Nephron progenitor cell (in vitro differentiated cells): Measurements from ENCODE around the gene ZBTB43.
A peak's percentile ranks its signal among the peaks of the same experiment; 100 is the strongest.

Experiments
- DNase-seq: peaks from one replicate; pipeline ENCODE4 v3.0.0; 2021
- H3K27ac Mint-ChIP-seq: 2 replicates; pipeline ENCODE4 v1.8.0; 2021; ENCODE audit warnings: mild to moderate bottlenecking, moderate library complexity, mixed read lengths
- H3K27me3 Mint-ChIP-seq: 2 replicates; pipeline ENCODE4 v1.8.0; 2021; ENCODE audit warnings: mild to moderate bottlenecking, low read depth, mixed read lengths; ENCODE audit not compliant: poor library complexity
- H3K36me3 Mint-ChIP-seq: 2 replicates; pipeline ENCODE4 v1.8.0; 2021; ENCODE audit warnings: low read depth, mixed read lengths
- H3K4me1 Mint-ChIP-seq: 2 replicates; pipeline ENCODE4 v1.8.0; 2021; ENCODE audit warnings: mixed read lengths
- H3K4me3 Mint-ChIP-seq: 2 replicates; pipeline ENCODE4 v1.8.0; 2021; ENCODE audit warnings: mild to moderate bottlenecking, moderate library complexity, mixed read lengths
- H3K9me3 Mint-ChIP-seq: 2 replicates; pipeline ENCODE4 v1.8.0; 2021; ENCODE audit warnings: mild to moderate bottlenecking, moderate library complexity, mixed read lengths
- CTCF ChIP-seq: fragments of 200-600 bp; sonication (generic); IDR thresholded peaks from 2 replicates; pipeline ENCODE4 v1.5.0; 2021; ENCODE audit warnings: antibody characterized with exemption

Gene ZBTB43

GRCh38 chr9:126860077-126860756 is 55.4 kb downstream of the ZBTB43 start, which contains the start of gene ZBTB34:
Gene ZBTB34, plus strand, starts transcription at chr9:126860639. Its CDS starts 18,761 bp downstream, at chr9:126879400.
- DNase-seq: peak; percentile 84
- Mint-ChIP-seq H3K36me3 (peaks cover 2% of the 10 kb centered on the region), H3K27ac (peak within 1 kb of the TSS; percentile 51), H3K9me3 (no peaks in the 10 kb centered on the region), H3K4me3 (peak within 1 kb of the TSS; percentile 87), H3K27me3 (peaks cover 45% of the 10 kb centered on the region), H3K4me1 (peaks cover 31% of the 10 kb centered on the region)
- TF ChIP-seq CTCF: peak; percentile 100

- Mint-ChIP-seq H3K27me3 (peaks cover 41% of the 10 kb centered on the region), H3K4me1 (peaks cover 31% of the 10 kb centered on the region), H3K36me3 (peaks cover 6% of the 10 kb centered on the region), H3K9me3 (no peaks in the 10 kb centered on the region), H3K4me3 (peak overlapping the region; percentile 87), H3K27ac (peak overlapping the region; percentile 32)
- no peak for TF ChIP-seq CTCF
- peak; percentile 54 for DNase-seq
Measured at GRCh38 chr9:126860757-126861466, 56.1 kb downstream of the ZBTB43 start.

- TF ChIP-seq CTCF: no peak
- peak overlapping the region; percentile 87 for H3K4me3 Mint-ChIP-seq
- H3K27me3 Mint-ChIP-seq: peaks cover 34% of the 10 kb centered on the region
- no peak for DNase-seq
- peaks cover 14% of the 10 kb centered on the region for H3K36me3 Mint-ChIP-seq
- peaks cover 31% of the 10 kb centered on the region for H3K4me1 Mint-ChIP-seq
- H3K27ac Mint-ChIP-seq: peak overlapping the region; percentile 71
- no peaks in the 10 kb centered on the region for H3K9me3 Mint-ChIP-seq
Measured at GRCh38 chr9:126861707-126862103, 56.9 kb downstream of the ZBTB43 start.

GRCh38 chr9:126862104-126862761 is 57.4 kb downstream of the ZBTB43 start:
- Mint-ChIP-seq H3K4me3 (peak overlapping the region; percentile 87), H3K36me3 (peaks cover 19% of the 10 kb centered on the region), H3K27me3 (peaks cover 29% of the 10 kb centered on the region), H3K9me3 (no peaks in the 10 kb centered on the region), H3K27ac (peak overlapping the region; percentile 88), H3K4me1 (peaks cover 31% of the 10 kb centered on the region)
- TF ChIP-seq CTCF: no peak
- DNase-seq: no peak

- Mint-ChIP-seq H3K27ac (no peak overlapping the region), H3K36me3 (peaks cover 37% of the 10 kb centered on the region), H3K4me3 (no peak overlapping the region), H3K27me3 (peaks cover 9% of the 10 kb centered on the region), H3K4me1 (peaks cover 45% of the 10 kb centered on the region), H3K9me3 (no peaks in the 10 kb centered on the region)
- no peak for TF ChIP-seq CTCF
- DNase-seq: no peak
Measured at GRCh38 chr9:126864771-126865170, 59.9 kb downstream of the ZBTB43 start.
